EH (cell line): ENCODE data around the gene CATSPERE.

Experiments
- DNase-seq: peaks from one replicate; pipeline ENCODE4 v3.0.0-alpha.2; 2015; ENCODE audit warnings: low read depth

Gene CATSPERE, protein sequence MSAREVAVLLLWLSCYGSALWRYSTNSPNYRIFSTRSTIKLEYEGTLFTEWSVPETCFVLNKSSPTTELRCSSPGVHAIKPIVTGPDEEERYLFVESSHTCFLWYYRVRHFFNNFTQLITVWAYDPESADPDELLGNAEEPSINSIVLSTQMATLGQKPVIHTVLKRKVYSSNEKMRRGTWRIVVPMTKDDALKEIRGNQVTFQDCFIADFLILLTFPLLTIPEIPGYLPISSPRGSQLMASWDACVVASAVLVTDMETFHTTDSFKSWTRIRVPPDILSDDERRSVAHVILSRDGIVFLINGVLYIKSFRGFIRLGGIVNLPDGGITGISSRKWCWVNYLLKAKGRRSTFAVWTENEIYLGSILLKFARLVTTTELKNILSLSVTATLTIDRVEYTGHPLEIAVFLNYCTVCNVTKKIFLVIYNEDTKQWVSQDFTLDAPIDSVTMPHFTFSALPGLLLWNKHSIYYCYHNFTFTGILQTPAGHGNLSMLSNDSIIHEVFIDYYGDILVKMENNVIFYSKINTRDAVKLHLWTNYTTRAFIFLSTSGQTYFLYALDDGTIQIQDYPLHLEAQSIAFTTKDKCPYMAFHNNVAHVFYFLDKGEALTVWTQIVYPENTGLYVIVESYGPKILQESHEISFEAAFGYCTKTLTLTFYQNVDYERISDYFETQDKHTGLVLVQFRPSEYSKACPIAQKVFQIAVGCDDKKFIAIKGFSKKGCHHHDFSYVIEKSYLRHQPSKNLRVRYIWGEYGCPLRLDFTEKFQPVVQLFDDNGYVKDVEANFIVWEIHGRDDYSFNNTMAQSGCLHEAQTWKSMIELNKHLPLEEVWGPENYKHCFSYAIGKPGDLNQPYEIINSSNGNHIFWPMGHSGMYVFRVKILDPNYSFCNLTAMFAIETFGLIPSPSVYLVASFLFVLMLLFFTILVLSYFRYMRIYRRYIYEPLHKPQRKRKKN

DNA sequence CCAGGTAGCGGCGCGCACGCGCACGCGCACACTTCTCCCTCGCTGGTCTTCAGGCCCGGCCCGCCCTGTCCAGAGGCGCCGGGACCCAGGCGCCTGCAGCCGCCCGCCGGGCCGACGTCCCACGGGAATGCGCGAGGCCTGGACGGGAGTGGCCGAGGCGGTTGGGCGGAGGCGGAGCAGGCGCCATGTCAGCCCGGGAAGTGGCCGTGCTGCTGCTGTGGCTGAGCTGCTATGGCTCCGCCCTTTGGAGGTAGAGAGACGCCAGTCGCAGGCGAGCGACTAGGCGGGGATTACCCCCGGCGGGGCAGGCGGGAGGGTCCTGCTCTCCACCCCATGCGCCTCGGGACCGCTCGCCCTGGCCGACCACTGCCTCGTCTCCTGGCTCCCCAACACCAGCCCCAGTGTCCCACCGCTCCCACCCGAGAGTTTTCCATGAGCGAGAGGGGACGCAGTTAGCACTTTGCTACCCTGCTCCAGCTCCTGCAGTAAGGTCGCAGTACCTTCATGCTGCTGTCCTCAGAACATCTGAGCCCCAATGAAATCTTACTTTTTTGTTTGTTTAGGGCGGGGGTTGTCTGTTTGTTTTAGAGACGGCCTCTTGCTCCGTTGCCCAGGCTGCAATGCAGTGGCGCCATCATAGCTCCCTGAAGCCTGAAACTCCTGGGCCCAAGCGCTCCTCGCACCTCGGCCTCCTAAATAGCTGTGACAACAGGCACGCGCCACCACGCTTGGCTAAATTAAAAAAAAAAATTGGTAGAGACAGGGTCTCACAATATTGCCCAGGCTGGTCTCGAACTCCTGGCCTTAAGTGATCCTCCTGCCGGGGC, at the start of gene CATSPERE:
Gene CATSPERE, plus strand, starts transcription at position 29 of the 827 bp plus-strand sequence. Its CDS starts 157 bp downstream, at position 186.
- peak; percentile 85 for DNase-seq

DNA sequence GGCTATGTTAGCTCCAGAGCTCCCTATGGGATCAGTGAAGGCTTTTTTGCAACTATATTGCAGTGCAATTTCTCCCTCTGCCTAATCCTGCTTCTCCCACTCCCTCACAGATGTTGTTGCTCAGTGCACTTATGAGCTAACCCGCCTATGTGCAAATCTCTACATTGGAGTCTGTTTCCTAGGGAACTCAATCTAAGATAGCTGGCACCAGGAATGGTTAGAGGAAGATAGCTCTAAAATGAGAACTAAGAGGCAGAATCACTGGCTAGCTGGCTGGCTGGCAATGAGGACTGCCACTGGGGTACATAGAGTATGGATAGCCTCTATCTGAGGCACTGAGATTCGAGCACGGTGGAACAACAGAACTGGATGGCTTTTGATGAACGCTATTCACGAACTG, 48.9 kb upstream of the CATSPERE start:
- no peak for DNase-seq

DNA sequence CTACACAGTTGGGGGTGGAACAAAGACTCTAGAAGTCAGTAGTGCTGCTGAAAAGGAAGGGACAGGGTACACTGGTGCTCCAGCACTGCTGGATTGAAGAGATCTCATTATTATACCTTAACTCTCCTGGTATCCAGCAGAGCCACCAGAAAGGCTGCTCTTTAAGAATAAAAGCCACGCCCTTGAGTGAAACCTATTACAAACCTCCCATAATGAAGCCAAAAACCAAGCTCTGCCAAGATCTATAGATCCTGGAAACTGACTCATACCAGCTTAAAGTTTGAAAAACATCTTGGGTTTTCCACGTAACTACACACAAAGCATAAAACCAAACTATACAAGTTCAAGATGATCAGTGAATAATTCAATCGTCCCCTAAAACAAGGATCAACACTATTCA, 47.3 kb upstream of the CATSPERE start:
- no peak for DNase-seq

DNA sequence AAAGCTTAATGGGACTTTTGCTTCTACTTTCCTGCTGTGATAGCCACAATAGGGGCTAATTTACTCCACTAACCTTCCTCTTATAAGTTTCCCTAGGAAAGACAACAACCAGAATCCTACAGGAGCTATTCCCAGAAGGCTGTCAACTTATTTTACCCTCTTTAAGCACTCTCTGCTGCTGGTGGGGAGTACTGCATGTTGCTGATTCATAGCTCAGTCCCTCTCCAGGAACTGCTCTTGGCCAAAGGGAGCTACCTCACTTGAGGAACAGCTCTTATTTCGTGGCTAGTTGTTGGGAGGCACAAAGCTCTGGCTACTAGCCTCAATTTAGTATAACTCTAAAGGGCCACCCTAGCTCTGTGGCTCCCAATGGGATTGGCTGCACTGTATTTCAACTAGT, 46.5 kb upstream of the CATSPERE start:
- peak; percentile 69 for DNase-seq

DNA sequence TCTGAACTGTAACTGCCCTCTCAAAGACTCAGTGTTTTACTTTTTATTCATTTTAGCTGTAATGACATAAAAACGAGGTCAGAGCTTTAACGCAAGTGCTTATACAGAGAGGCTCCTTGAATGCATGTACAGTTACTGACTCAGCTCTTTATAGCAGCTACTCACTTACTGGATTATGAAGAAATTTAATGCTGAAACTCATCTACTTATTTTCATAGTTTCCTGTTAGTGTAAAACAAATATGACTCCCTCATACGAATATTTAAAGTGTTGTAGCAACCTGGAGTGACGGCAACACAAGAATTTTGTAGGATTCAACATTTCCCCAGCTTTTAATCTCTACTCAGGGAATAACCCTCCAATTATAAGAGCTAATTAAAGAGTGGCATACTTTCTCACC, 42.0 kb upstream of the CATSPERE start:
- no peak for DNase-seq

DNA sequence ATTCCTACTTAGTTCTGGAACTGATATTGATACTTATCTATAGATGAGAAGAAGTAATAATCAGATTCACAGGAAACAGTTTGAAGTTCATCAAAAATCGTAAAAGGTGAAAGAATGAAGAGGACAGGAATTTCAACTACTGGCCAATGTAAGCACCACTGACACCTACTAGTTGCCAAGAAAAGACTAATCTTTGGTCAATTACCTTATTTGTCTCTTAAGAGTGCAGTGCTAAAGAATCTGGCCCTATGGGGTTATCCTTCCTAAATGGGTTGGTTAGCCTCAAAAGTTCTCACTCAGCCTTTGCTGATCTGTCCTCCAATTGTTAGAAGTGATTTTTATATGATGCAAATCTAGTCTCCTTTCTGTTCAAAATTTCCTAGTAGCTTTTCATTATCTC, 38.9 kb upstream of the CATSPERE start:
- no peak for DNase-seq

DNA sequence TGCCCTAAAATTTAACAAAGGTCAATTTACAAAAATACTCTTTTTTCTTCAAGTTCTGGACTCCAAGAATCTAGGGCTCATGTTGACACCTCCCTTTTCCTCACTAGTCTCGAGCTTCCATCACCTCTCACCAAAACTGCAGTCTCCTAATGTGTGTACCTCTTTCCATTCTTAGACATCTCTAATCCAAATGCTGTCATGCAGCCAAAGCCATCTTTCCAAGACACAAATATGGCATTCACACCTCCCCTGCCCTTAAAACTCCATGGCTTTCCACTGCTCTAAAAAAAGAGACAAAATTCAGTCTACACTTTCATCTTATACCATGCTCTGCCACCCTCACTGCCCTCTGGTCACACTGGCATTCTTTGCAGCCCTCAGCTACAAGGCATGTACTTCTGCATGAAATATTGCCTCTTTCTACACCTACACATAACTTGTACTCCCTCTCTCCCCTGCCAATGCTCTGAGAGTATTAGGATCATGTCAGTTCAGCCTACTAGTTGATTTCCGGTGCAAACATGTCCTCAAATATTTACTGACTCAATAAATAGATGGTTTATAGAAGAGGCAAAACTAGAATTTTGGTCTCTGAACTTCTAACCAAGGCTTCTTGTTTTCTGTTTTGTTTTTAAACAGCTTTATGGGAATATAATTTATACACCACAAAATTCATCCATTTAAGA, 36.3 kb upstream of the CATSPERE start:
- DNase-seq: no peak

DNA sequence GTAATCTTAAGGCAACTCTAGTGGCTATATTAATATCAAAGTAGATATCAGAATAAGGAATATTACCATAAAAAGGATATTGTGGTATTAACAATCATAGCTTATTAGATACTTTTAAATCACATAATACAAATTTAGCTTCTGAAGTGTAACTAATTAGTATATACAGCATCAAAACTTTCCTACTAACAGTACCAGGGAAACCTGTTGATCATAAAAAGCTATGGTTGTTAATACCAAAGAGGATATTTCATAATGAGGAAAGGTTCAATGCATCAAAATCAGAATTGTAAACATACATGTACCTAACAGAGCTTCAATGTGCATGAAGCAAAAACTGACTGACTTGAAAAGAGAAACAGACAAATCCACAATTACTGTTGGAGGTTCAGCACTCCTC, 33.4 kb upstream of the CATSPERE start:
- no peak for DNase-seq

DNA sequence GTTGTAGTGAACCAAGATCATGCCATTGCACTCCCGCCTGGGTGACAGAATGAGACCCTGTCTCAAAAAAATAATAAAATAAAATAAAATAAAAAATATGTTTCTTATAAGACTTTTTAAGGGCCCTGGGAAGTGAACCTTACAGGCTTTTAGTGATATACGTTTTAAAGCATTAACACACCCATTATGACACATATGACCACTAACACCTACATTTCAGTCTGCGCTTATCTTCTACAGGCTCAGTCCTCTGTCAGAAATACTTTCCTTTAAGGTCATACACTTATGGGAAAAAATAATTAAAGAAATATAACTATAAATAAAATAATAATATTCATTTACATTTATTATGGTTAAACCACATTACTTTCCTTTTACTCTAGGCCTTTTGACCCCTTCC, 31.3 kb upstream of the CATSPERE start:
- DNase-seq: no peak

DNA sequence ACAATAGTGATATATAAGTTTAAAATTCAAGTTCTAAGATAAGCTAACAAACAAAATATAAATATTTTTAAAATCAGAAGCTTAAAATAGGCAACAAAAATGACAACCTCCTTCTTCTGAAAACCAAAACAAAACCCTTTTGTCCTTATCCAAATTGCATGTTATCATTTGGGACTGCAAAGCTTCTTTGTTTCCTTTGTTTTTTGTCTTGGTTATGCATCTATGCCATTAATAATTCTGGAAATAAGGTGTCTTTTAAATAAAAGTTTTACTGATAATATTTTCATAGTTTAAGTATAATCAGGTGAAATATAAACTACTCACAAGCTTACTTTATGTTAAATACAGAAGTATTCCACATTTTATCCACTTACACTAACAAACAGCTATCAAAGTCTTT, 29.9 kb upstream of the CATSPERE start:
- DNase-seq: no peak

DNA sequence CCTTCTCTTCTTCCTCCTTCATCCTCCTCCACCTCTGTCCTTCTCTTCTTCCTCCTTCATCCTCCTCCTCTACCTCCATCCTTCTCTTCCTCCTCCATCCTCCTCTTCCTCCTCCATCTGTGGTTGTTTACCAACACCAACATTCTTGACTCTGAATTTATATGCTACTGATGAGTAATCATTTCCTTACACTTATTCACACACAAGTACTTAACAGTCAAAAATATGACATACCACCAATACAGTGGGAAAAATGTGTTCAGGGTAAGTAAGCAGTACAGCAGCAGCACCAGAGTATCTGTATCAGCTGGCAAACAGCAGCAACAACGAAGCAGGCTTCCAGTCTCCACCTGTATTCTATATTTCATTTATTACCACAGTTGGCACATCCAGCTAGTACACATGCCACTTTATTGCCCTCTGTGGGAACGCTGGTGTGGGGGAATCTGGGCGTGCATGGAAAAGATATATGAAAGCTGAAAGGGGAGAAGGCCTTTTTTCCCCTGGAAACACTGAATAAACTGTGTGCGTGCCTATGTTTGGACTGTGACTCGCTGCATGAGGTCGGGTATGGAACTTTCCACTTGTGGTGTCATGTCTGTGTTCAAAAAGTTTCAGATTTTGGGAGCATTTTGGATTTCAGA, 25.4 kb upstream of the CATSPERE start:
- DNase-seq: peak; percentile 78

DNA sequence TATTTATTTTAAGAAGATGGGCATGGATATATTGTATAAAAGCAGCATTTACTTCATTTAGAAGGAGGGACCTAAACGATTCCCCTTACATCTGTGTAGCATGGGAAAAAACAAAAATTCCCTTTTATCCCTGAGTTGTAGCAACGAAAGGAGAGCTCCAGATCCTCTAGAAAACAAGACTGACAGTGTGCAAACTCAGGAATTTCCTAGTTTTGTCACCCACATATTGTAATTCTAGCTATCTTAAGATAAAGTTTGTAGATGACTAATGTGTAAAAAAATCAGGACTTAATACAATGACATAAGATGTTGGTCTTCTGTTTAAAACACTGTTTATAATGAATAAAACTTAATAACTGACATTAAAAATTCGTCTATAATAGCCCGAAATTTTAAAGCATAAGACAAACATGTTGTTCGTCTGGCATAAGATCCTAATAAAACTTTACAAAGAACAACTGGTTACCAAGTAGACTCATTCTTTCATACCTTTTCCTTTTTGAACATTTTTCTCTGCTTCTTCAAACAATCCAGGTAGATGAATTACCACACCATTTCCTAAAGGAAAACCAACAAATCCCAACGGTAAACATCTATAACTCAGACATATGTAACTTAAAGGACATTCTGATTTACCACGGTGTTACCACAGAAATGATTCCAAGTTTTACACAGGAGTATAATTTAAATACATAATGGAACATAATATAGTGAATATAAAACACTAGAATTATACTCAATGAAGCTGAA, 24.6 kb upstream of the CATSPERE start:
- peak; percentile 70 for DNase-seq

DNA sequence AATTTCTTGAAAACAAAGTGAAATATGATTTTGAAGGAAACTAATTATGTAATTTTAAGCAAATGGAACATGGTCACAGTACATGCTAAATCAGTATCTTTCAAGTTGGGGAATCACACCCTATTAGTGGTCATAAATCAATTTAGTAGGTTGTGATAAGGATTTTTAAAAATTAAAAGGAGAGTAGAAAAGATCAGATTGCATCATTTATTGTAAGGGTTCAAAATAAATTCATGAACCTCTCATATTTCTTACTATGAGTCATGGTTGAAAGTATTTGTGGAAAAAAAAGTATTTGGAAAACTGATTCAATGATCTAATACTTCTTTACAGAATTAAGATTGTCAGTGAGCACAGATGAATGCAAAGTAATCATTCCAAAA, 24.0 kb upstream of the CATSPERE start:
- DNase-seq: peak; percentile 64

DNA sequence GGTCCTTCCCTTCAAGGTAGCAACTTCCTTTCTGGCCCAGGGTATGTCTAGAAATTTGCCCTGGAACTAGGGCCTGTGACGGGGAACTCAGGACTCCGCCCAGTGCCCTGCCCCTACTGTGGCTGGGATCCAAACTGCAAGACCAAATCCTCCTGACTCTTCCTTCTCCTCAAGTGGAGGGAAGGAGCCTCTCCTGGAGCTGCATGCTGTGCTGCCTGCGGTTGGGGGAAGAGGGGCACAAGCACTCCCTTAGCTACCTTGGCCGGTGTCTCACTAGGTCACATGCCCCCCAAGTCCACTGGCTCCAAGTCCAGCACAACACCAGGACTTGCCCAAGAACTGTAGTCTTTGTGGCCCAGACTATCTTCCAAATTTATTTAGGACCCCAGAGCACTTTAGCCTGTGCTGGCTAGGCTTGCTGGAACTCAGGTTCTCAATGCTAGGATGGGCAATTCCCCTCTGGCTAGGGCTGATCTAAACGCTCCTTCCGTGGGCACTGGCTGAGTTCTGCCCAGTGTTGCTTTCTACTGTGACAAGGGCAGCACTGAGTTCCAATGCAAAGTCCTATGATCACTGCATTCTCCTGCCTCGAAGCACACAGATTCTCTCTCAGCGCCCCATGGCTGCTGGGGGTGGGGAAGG, 21.6 kb upstream of the CATSPERE start:
- DNase-seq: no peak

DNA sequence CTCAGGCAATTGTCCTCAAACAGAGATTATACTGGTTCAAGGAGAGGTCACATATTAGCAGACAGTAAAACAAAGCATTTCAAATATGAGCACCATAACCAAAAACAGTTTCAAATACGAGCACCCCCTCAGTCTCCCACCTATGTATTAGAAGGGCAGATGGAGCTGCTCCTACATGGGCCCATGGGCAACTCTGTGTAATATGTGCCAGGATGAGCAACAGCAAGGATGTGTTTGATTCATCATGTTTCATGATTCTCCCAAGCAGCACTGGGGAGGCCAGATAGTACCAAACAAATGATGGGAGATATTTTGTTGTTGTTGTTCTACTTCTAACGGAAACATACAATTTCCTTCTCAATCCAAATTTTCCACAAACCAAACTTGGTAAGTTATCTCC, 18.2 kb upstream of the CATSPERE start:
- DNase-seq: no peak

DNA sequence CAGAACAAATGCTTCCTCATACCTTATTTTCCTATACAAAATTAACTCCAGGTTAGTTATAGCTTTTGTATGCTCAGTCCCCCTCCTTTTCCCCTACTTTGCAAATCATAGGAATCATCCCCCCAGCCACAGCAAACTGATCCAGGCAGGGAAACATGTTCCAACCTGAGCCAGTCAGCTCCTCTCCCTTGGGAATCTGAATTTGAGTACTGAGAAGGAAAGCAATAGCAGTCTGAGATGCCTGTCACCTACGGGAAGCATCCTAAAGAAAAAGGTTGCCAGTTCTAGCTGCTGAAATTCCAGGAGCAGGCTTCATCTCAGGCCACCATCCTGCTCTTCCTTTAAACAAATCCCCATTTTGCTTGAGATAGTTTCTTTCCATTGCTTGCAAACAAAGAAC, 16.2 kb upstream of the CATSPERE start:
- peak; percentile 26 for DNase-seq

DNA sequence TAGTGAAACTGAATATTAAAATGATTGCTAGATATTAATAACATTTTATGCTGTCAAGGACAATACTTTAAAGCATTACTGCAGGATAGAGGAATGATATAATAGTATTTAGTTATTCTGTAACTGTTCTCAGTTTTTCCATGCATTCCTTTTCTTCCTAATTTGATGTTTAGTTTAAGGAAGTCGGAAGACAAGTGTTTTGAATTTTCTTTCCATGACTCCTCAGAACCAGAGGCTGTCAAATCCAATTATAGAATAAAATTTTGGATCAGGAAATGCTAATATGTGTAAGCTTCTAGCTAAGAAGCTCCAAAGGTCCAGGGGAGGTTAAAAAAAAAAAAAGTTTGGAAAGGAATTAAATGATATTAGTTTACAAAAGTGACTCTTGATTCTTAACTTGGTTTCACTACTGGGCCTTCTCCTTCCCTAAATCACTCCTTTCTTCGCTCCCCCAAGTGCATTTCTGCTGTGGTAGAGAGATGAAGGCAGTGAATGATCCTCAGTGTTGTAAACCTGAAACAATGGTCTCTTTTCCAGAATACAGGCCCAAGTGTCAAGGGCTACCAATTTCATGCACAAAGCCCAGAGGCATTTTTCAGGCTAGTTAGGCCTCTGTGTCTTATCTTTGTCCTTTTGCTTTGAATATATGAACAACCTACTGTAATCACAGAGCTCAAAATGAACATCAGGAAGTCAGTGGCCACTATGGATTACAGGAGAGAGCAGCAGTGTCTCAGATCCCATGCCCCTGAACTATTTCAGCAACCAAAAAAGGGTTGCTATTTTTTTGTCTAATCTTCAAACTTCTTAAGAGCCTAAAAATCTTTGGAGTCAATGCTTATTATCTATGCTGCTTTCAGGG, 15.5 kb upstream of the CATSPERE start:
- peak; percentile 83 for DNase-seq

DNA sequence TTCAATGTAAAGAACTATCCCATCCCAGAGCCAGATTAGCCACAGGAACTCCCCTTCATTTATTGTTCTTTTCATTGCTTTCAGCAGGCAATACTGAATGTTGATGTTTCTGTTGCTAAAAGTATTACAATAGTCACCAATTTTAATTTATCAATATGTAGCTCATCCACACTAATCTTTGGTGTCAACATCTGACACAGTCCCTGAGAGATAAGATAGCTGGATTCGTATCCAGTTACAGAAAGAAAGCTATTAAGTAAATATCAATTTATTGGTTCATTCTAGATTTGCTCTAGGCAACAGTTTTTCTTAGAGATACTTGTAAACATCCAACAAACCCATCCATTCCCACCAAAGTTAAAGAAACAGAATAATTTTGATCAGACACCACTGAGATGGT, 14.0 kb upstream of the CATSPERE start:
- no peak for DNase-seq

DNA sequence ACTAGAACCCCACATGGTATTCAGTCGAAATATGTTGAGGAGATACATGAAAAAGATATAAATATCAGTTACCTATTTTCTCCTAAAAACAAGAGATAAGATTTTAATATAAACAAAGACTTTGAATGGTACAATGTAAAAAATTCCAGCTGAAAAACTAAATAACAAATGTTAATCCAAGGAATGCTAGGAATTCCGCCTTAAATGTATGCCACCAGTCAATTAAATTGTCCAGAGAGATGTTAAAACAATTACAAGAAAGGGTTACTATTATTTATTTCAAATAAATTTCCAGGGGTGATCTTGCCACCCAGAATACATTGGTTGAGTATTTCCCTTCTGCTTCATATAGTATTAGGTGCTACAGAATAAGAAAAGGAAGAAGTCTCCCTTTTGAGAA, 13.5 kb upstream of the CATSPERE start:
- DNase-seq: no peak
